Natural killer cell (primary cell): Measurements from ENCODE around the gene PTP4A2. TPM values are rescaled to one million over a fixed set of nuclear protein-coding genes. Genes with fewer than 3 reads are reported as not detected.

Source experiments
- ATAC-seq, 3 donors: fragments of 150-1000 bp in 2 of 3; fragments of 200-7000 bp in 1 of 3; cut with Tn5 transposase; 1 replicate in 1 of 3; 2 replicates in 2 of 3; pipeline ENCODE4 v1.10.0; 2021; ENCODE audit warnings: mild to moderate bottlenecking in 2 of 3, moderate library complexity in 2 of 3
- DNase-seq, 2 donors: peaks; one replicate each; pipeline versions ENCODE4 v3.0.0 to v3.0.0-alpha.2; 2013 to 2021; ENCODE audit warnings: mixed read lengths in 1 of 2
- H3K27ac ChIP-seq: one replicate; pipeline ENCODE4 v1.5.1; 2013; ENCODE audit warnings: mild to moderate bottlenecking, low read length
- H3K27me3 ChIP-seq: one replicate; pipeline ENCODE4 v1.6.1; 2013; ENCODE audit warnings: low read length; ENCODE audit not compliant: control insufficient read depth, insufficient read depth
- H3K36me3 ChIP-seq: one replicate; pipeline ENCODE4 v1.6.1; 2013; ENCODE audit warnings: low read length; ENCODE audit not compliant: control insufficient read depth, insufficient read depth
- H3K4me1 ChIP-seq: one replicate; pipeline ENCODE4 v1.6.1; 2013; ENCODE audit warnings: low read length; ENCODE audit not compliant: control insufficient read depth, insufficient read depth
- H3K4me3 ChIP-seq: one replicate; pipeline ENCODE4 v1.5.1; 2013; ENCODE audit warnings: low read length
- H3K9me3 ChIP-seq: one replicate; pipeline ENCODE4 v1.6.1; 2013; ENCODE audit warnings: low read length; ENCODE audit not compliant: control insufficient read depth, insufficient read depth
- H3K27ac Mint-ChIP-seq, 2 donors: one replicate each; pipeline ENCODE4 v1.8.0; 2022; ENCODE audit warnings: mild to moderate bottlenecking in 2 of 2, mixed read lengths in 2 of 2, moderate library complexity in 1 of 2
- H3K27me3 Mint-ChIP-seq, 2 donors: one replicate each; pipeline ENCODE4 v1.8.0; 2022; ENCODE audit warnings: low read depth in 2 of 2, mixed read lengths in 2 of 2
- H3K36me3 Mint-ChIP-seq: one replicate; pipeline ENCODE4 v1.8.0; 2022; ENCODE audit warnings: mixed read lengths
- H3K4me1 Mint-ChIP-seq, 2 donors: one replicate each; pipeline ENCODE4 v1.8.0; 2022; ENCODE audit warnings: mixed read lengths in 2 of 2
- H3K4me3 Mint-ChIP-seq: one replicate; pipeline ENCODE4 v1.8.0; 2022; ENCODE audit warnings: mild to moderate bottlenecking, moderate library complexity, mixed read lengths
- H3K9me3 Mint-ChIP-seq, 2 donors: one replicate each; pipeline ENCODE4 v1.8.0; 2022; ENCODE audit warnings: mixed read lengths in 2 of 2
- CTCF ChIP-seq: fragments of 200-600 bp; IDR thresholded peaks from one replicate; pipeline ENCODE4 v1.8.0; 2022; ENCODE audit warnings: antibody characterized with exemption
- WGBS: methylation state at CpG from one replicate; pipeline ENCODE4 v1.1.7; 2013; ENCODE audit warnings: missing lambda C conversion rate; ENCODE audit not compliant: insufficient coverage; 5-methylcytosine and 5-hydroxymethylcytosine counted together
- intact Hi-C: fragments of 100-400 bp; cut with micrococcal nuclease; formaldehyde crosslinking; loops from one replicate; pipeline ENCODE4 v1.14.2; 2022
- total RNA-seq, 4 donors: library from RNA; stranded (reverse); fragments of 120-200 nt in 1 of 4; gene quantifications; one replicate each; pipeline versions ENCODE4 v1.2.3 to v1.2.4, GENCODE V29; 2013 to 2022

Gene PTP4A2
- total RNA-seq, 3 donors from 2014 or later (not counting 1 experiment from before 2014, with no cell fraction given), result 435 to 527 (median 443) TPM

- DNase-seq (no peak), ATAC-seq (no peak)
- no peaks in the 10 kb centered on the region for H3K36me3 ChIP-seq
- no peak overlapping the region for H3K27ac ChIP-seq
- Mint-ChIP-seq H3K27ac (no peak overlapping the region), H3K27me3 (no peaks in the 10 kb centered on the region), H3K9me3 (peaks cover 0 to under 1% of the 10 kb centered on the region in 2 donors), H3K4me3 (no peak overlapping the region), H3K36me3 (no peaks in the 10 kb centered on the region), H3K4me1 (peaks cover 38 to 46% of the 10 kb centered on the region in 2 donors)
- H3K4me3 ChIP-seq, result no peak overlapping the region
- WGBS, result 77% methylated on average over 6 of the region's 6 CpGs
- H3K27me3 ChIP-seq, result no peaks in the 10 kb centered on the region
- H3K4me1 ChIP-seq, result peaks cover 40% of the 10 kb centered on the region
- intact Hi-C loops, result no loop called here
- H3K9me3 ChIP-seq, result no peaks in the 10 kb centered on the region
- no peak for TF ChIP-seq CTCF
Observed at GRCh38 chr1:31878058-31878457, 60.1 kb downstream of the PTP4A2 start.

GRCh38 chr1:31877544-31877943 is 60.6 kb downstream of the PTP4A2 start:
- Mint-ChIP-seq H3K4me3 (no peak overlapping the region), H3K36me3 (no peaks in the 10 kb centered on the region)
- WGBS, result 90% methylated on average over 3 of the region's 4 CpGs

GRCh38 chr1:31875636-31876236 is 62.4 kb downstream of the PTP4A2 start:
- Mint-ChIP-seq H3K27me3 (no peaks in the 10 kb centered on the region), H3K36me3 (no peaks in the 10 kb centered on the region)

More at GRCh38 chr1:31877544-31877943, 60.6 kb downstream of the PTP4A2 start:
- peaks cover 43 to 50% of the 10 kb centered on the region in 2 donors for H3K4me1 Mint-ChIP-seq
- H3K9me3 Mint-ChIP-seq, result peaks cover 0 to 3% of the 10 kb centered on the region in 2 donors
- H3K27ac Mint-ChIP-seq, result no peak overlapping the region
- H3K27me3 Mint-ChIP-seq, result no peaks in the 10 kb centered on the region
- TF ChIP-seq CTCF, result no peak
- Histone ChIP-seq H3K27ac (no peak overlapping the region), H3K4me3 (no peak overlapping the region), H3K4me1 (peaks cover 44% of the 10 kb centered on the region), H3K27me3 (no peaks in the 10 kb centered on the region), H3K36me3 (no peaks in the 10 kb centered on the region), H3K9me3 (no peaks in the 10 kb centered on the region)
- ATAC-seq (no peak), DNase-seq (no peak)
- intact Hi-C loops, result no loop called here

More at GRCh38 chr1:31875636-31876236, 62.4 kb downstream of the PTP4A2 start:
- intact Hi-C loops, result no loop called here
- Mint-ChIP-seq H3K4me3 (no peak overlapping the region), H3K27ac (no peak overlapping the region), H3K4me1 (peaks cover 43 to 53% of the 10 kb centered on the region in 2 donors), H3K9me3 (peaks cover 0 to 3% of the 10 kb centered on the region in 2 donors)
- no peak for TF ChIP-seq CTCF
- Histone ChIP-seq H3K27me3 (no peaks in the 10 kb centered on the region), H3K36me3 (no peaks in the 10 kb centered on the region), H3K27ac (no peak overlapping the region), H3K4me1 (peaks cover 44% of the 10 kb centered on the region), H3K4me3 (no peak overlapping the region), H3K9me3 (no peaks in the 10 kb centered on the region)
- DNase-seq (no peak), ATAC-seq (no peak)
- WGBS, result 97% methylated on average over 10 of the region's 11 CpGs
